Activated CD4-positive, CD25-positive, alpha-beta regulatory T cell treated with anti-CD3 and anti-CD28 coated beads, Interleukin-2, amount 50 U/mL, for 24 hours (primary cell): ENCODE results near the gene BRAT1.

Source experiments
- ATAC-seq, 2 donors: fragments of 150-1000 bp; cut with Tn5 transposase; one replicate each; pipeline ENCODE4 v1.10.0; 2021; ENCODE audit warnings: mild to moderate bottlenecking in 1 of 2, moderate library complexity in 1 of 2

BRAT1 gene

DNA sequence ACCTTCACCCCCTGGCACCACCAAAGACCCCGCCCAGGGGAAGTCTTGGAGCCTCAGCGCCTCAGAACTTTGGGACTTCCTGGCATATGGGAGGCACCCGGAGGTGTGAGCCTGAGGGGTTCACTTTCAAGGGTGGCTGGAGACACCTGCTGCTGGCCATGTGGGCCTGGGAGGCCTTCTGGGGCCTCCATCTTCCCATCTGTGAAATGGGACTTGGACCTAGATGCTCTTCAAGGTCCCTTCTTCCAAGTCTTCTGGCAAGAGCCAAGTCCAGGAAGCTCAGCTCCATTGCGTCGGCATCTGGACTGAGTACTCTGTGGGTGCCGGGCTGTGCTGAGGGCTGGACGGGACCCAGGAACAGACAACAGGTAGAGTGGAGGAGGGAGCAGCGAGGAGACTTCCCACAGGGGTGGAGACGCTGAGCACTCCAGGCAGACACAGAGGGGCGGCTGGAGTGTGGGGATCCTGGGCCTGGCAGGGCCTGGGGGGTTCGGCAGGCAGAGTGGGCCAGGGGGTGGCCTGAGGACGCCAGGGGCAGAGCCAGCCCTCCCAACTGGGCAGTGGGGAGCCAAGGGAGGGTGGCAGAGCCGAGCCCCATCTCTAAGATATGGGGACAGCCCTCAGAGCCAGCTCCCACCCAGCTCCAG lies 45.1 kb downstream of the BRAT1 start:
- no peak for ATAC-seq

- no peak for ATAC-seq
Measured at GRCh38 chr7:2509298-2509906, 45.9 kb downstream of the BRAT1 start.

DNA sequence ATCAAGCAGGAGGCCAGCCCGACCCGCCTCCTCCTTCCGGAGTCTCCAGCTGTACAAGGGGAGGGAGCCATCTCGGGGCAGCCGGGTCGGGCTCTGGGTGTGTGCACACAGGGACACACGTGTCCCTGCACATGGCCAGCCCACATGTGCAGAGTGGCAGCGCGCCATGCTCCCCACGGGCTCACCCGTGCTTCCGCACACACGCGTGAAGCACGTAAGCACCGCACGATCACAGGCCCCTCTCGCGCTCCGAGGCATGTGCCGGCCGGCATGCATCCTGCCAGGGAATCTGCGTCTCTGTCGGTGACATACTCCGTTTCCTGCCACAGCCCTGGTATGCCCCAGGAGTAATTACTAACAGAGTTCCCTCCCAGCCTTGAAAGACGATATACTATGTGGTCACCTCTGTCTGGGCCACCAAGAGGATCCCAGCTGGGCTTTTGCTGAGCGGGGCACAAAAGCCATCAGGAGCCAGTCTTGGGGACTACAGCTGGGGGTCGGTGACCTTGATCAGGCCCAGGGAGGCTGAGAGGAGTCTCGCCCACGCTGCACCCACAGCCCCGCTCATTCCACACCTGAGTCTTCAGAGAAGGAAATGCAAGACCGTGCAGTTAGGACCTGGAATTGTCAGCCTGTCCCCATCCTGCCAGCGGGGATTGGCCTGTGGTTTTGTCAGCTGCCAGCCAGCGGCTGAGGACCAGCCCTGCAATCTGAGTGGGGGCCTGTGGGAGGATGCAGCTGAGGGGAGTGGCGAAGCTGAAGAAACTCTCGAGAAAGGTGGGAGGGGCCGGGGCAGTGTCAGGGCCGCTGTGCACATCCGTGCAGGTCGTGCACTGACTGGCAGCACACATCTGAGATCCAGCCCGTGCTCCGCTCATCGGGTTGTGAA lies 46.8 kb downstream of the BRAT1 start:
- peak; percentile 61 to 66 for ATAC-seq

- ATAC-seq = no peak
Measured at GRCh38 chr7:2507917-2508306, 47.4 kb downstream of the BRAT1 start.

- no peak for ATAC-seq
Measured at GRCh38 chr7:2507208-2507916, 48.0 kb downstream of the BRAT1 start.

DNA sequence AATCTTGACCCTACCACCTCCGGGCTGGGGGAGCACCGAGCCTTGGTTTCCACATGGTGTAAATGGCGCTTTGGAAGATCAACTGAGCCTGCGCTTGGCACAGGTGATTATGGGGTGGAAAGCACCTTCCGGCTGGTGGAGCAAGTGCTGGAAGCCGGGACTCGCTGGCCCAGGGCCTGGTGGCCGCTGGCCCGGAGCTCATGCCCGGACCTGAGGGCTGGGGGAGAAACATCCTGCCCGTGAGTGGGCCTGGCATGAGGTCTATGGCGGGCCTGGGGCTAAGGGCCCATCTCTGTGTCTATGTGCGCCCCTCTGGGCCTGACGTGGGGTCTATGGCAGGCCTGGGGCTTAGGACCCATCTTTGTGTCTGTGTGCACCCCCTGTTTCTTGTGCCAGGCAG lies 49.9 kb downstream of the BRAT1 start:
- no peak for ATAC-seq

DNA sequence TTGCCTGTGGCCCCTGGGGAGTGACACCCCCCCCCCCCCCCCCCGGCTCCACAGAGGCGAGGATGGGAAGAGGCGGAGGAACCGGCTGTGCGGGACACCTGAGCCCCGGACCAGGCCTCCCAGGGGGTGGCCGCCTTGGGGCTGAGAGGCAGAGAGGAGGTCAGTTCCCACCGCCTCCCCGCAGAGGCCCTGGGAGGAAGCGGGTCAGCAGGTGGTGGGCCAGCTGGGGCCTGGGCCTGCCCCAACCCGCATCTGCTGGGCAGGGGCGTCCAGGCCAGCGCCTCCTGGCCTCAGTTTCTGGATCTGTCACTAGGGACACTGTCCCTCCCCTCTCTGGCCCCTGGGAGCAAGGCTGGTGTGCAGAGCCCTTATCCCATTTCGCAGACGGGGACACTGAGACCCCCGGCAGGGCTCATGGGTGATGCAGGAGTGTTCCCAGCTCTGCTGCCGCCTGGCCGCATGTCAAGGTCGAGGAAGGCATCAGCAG lies 50.4 kb downstream of the BRAT1 start:
- ATAC-seq = no peak

DNA sequence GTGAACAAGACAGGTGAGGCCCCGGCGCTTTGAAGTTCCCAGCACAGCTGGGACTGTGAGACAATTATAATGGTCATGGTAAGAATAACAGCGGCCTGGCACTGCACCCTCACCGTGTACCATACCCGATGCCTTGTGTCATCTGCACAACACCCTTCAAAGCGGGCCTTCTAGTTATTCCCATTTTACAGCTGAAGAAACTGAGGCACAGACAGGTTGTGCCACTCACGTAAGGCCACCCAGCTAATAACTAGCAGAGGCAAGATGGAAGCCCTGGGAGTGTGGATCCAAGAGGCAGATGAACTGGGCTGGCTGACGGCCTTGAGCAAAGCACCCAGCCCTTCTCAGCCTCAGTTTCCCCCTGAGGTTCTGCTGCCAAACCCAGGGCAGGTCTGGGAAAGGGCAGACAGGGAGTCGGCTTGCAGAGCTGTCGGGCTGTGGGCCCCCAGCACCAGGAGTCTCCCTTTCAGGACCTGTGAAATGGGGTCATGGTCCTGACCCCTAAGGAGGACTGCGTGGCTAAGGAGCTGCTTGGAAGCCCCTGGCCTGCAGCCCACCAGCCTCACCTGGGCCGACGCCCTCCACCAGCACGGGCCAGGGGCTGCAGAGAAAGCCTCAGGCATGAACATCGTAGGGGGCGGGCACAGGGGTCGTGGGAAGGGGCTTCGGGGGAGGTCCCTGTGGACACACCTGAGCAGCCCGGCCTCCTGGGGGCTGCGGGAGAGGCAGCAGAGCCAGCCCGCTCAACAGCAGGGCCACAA lies 51.0 kb downstream of the BRAT1 start:
- ATAC-seq = no peak

GRCh38 chr7:2503056-2503941 lies 52.0 kb downstream of the BRAT1 start:
- no peak for ATAC-seq

GRCh38 chr7:2502647-2502966 lies 52.7 kb downstream of the BRAT1 start:
- ATAC-seq = no peak

DNA sequence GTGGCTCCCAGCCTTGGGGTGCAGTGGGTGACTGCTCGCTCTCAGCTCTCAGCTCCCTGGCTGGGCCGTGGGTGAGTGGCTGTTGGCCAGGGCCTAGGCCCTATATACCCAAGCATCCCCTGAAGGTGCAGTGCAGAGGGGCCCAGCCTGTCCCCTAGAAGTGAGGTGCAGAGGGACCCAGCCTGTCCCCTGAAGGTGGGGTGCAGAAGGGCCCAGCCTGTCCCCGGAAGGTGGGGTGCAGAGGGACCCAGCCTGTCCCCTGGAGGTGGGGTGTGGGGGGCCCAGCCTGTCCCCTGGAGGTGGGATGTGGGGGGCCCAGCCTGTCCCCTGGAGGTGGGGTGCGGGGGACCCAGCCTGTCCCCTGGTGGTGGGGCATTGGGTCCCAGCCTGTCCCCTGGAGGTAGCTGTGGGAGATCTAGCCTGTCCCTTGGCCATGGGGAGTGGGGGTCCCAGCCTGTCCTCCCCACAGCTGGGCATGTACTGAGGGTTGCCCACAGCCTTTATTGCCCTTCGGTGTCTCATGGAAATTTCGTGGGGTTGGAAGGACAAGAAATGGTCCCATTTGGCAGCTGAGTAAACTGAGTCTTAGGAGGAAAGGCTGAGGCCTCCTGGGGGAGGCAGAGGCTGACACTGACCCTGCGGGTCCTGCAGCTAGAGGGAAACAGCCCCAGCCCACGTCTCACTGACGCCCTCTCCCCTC lies 53.2 kb downstream of the BRAT1 start:
- no peak for ATAC-seq

DNA sequence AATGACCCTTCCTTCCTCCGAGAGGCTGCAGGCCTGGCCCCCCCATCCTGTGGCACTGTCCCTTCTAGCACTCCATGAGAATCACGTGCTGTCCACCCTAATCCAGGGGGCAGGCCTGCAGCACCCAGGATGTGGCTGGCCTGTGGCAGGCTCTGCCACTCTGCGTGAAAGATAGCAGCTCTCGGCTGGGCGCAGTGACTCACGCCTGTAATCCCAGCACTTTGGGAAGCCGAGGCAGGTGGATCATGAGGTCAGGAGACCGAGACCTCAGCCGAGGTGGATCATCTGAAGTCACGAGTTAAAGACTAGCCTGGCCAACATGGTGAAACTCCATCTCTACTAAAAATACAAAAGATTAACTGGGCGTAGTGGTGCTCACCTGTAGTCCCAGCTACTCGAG lies 54.6 kb downstream of the BRAT1 start:
- no peak for ATAC-seq

DNA sequence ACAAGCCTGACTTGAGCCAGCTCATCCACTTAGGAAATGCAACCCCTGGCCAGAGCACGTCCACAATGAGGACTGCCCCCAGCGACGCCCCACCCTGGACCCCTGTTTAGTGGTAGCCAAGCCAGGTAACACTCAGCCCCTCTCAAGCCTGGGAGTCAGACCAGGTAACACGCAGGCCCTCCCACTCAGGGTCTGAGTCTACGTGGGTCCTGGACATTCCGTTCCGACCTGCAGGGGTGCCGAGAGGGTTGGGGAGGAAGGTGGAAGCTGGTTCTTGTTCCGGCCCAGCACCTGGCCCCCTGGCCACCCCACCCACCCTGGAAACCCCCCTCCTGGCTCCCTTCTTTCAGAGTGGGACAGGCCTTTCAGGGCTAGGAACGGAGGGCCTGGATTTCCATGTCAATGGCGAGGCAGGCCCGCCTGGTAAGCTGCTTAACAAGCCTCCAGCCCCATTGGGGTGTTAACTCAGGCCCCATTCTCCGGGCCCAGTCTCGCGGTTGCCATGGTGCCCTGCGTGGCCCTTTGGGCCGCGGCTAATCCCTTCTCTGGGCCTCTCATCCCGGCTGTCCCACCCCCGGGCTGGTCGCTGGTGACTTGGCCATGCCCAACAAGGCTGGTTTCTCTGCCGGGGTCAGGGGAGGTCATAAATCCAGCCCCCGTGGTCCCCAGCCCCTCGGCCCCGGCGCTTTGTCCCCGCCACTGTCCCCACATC lies 55.4 kb downstream of the BRAT1 start:
- no peak for ATAC-seq

GRCh38 chr7:2499181-2499580 lies 56.1 kb downstream of the BRAT1 start:
- no peak for ATAC-seq

- no peak for ATAC-seq
Measured at GRCh38 chr7:2498708-2499107, 56.6 kb downstream of the BRAT1 start.

DNA sequence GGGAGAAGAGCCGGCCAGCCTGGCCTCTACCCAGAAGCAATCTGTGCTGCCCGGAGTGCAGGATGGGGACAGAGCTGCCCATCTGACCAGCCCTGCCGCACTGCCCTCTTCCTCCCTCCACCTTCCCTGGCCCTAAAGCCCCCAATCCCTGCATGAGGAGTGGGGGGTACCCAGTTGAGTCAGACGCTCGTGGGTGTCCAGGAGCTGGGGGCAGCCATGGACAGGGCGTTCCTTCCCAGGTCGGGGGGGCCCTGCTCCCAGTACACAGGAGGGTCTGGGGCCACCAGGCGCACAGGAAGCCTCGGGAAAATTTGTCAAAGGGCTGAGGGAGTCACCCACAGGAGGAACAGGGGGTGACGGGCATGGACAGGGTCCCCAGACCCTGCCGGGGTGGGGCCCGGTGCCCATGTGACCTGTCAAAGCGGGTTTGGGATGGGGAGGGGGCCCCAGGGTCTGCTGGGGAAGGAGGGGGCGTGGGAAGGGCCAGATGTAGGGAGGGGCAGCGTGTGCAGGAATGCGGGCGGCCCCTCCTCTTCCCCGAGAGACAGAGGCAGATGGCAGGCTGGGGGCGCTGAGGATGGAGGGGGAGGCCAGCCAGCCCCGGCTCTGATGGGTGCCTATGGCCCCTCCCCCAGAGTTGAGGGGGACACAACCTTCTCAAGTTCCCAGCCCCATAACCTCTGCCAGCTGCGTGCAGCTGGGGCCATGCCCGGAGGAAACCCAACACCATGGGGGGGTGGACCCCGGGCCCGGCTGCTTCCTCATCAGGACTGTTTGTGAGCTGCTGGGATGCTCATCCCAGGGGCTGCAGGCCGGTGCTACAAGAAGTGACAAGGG lies 57.6 kb downstream of the BRAT1 start:
- no peak for ATAC-seq

DNA sequence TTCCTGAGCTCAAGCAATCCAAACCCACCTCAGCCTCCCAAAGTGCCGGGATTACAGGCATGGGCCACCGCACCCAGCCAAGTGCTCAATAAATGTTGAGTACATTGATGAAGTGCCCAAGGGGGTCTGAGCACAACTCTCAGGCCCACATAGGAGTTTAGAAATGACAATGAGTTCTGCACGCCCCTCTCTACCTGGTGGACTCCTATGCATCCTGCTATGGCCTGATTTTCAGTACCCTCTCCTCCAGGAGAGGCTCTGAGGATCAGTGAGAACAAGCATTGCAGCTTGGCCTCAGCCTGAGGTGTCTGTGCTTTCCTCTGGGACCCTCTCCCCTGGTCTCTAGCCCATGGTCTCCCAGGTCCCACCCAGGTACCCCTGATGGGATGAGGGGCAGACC lies 58.3 kb downstream of the BRAT1 start:
- no peak for ATAC-seq

GRCh38 chr7:2496375-2496774 lies 58.9 kb downstream of the BRAT1 start:
- no peak for ATAC-seq
